C1 segment of cervical spinal cord (tissue), 14 donors: Measurements from ENCODE around the gene CLDN24.

Source experiments
- DNase-seq, 14 donors: peaks; one replicate each; lab custom pipeline; 2025; lab: John Stamatoyannopoulos, UW

Gene CLDN24

GRCh38 chr4:183284965-183285364 lies 37.3 kb downstream of the CLDN24 start:
- DNase-seq: no peak

- DNase-seq: no peak
Observed at GRCh38 chr4:183284258-183284785, 37.9 kb downstream of the CLDN24 start.

- DNase-seq: no peak
Observed at GRCh38 chr4:183276106-183276505, 46.1 kb downstream of the CLDN24 start.

GRCh38 chr4:183272384-183272783 lies 49.8 kb downstream of the CLDN24 start:
- DNase-seq: no peak
